Measurements from ENCODE around the gene FRMD5.

The FRMD5 gene

GRCh38 chr15:43887901-43888300 is 307.2 kb downstream of the FRMD5 start:
- H3K9me3 ChIP-seq (ENCODE audit: control insufficient read depth, low read length): no peaks in the 10 kb centered on the region
- no peaks in the 10 kb centered on the region for H3K4me1 ChIP-seq (ENCODE audit: control insufficient read depth, insufficient read depth, low read length)
- H3K4me3 ChIP-seq (ENCODE audit: low read length): no peak overlapping the region
- H3K36me3 ChIP-seq (ENCODE audit: control insufficient read depth, insufficient read depth, low read length, severe bottlenecking): no peaks in the 10 kb centered on the region
- no peak overlapping the region for H3K9ac ChIP-seq (ENCODE audit: low read length)
- H3K27me3 ChIP-seq (replicated peaks; ENCODE audit: control insufficient read depth, insufficient read depth, low read length): no peaks in the 10 kb centered on the region
- no peak for DNase-seq (ENCODE audit: low read depth)

GRCh38 chr15:43886558-43886957 is 308.5 kb downstream of the FRMD5 start:
- Histone ChIP-seq H3K9me3 (ENCODE audit: control insufficient read depth, low read length) (no peaks in the 10 kb centered on the region), H3K36me3 (ENCODE audit: control insufficient read depth, insufficient read depth, low read length, severe bottlenecking) (no peaks in the 10 kb centered on the region), H3K9ac (ENCODE audit: low read length) (no peak overlapping the region), H3K4me3 (ENCODE audit: low read length) (no peak overlapping the region), H3K4me1 (ENCODE audit: control insufficient read depth, insufficient read depth, low read length) (no peaks in the 10 kb centered on the region), H3K27me3 (replicated peaks; ENCODE audit: control insufficient read depth, insufficient read depth, low read length) (no peaks in the 10 kb centered on the region)
- no peak for DNase-seq (ENCODE audit: low read depth)

- peaks cover 24% of the 10 kb centered on the region for H3K4me1 ChIP-seq (ENCODE audit: control insufficient read depth, insufficient read depth, low read length)
- no peaks in the 10 kb centered on the region for H3K36me3 ChIP-seq (ENCODE audit: control insufficient read depth, insufficient read depth, low read length, severe bottlenecking)
- H3K27me3 ChIP-seq (replicated peaks; ENCODE audit: control insufficient read depth, insufficient read depth, low read length): no peaks in the 10 kb centered on the region
- DNase-seq (ENCODE audit: low read depth): no peak
- no peaks in the 10 kb centered on the region for H3K9me3 ChIP-seq (ENCODE audit: control insufficient read depth, low read length)
- no peak overlapping the region for H3K9ac ChIP-seq (ENCODE audit: low read length)
- H3K4me3 ChIP-seq (ENCODE audit: low read length): no peak overlapping the region
Measured at GRCh38 chr15:43883571-43883970, 311.5 kb downstream of the FRMD5 start.

GRCh38 chr15:43881944-43882343 is 313.1 kb downstream of the FRMD5 start:
- no peak for DNase-seq (ENCODE audit: low read depth)

GRCh38 chr15:43881245-43881644 is 313.8 kb downstream of the FRMD5 start:
- no peak for DNase-seq (ENCODE audit: low read depth)
- Histone ChIP-seq H3K4me3 (ENCODE audit: low read length) (no peak overlapping the region), H3K36me3 (ENCODE audit: control insufficient read depth, insufficient read depth, low read length, severe bottlenecking) (no peaks in the 10 kb centered on the region), H3K9me3 (ENCODE audit: control insufficient read depth, low read length) (no peaks in the 10 kb centered on the region), H3K27me3 (replicated peaks; ENCODE audit: control insufficient read depth, insufficient read depth, low read length) (no peaks in the 10 kb centered on the region), H3K9ac (ENCODE audit: low read length) (no peak overlapping the region), H3K4me1 (ENCODE audit: control insufficient read depth, insufficient read depth, low read length) (peaks cover 24% of the 10 kb centered on the region)

More at GRCh38 chr15:43881944-43882343, 313.1 kb downstream of the FRMD5 start:
- no peaks in the 10 kb centered on the region for H3K9me3 ChIP-seq (ENCODE audit: control insufficient read depth, low read length)
- no peak overlapping the region for H3K9ac ChIP-seq (ENCODE audit: low read length)
- no peak overlapping the region for H3K4me3 ChIP-seq (ENCODE audit: low read length)
- no peaks in the 10 kb centered on the region for H3K27me3 ChIP-seq (replicated peaks; ENCODE audit: control insufficient read depth, insufficient read depth, low read length)
- no peaks in the 10 kb centered on the region for H3K36me3 ChIP-seq (ENCODE audit: control insufficient read depth, insufficient read depth, low read length, severe bottlenecking)
- H3K4me1 ChIP-seq (ENCODE audit: control insufficient read depth, insufficient read depth, low read length): peaks cover 24% of the 10 kb centered on the region

GRCh38 chr15:43880406-43881194 is 314.5 kb downstream of the FRMD5 start:
- no peak for DNase-seq (ENCODE audit: low read depth)
- no peaks in the 10 kb centered on the region for H3K9me3 ChIP-seq (ENCODE audit: control insufficient read depth, low read length)
- H3K4me1 ChIP-seq (ENCODE audit: control insufficient read depth, insufficient read depth, low read length): peaks cover 24% of the 10 kb centered on the region
- no peak overlapping the region for H3K9ac ChIP-seq (ENCODE audit: low read length)
- no peaks in the 10 kb centered on the region for H3K36me3 ChIP-seq (ENCODE audit: control insufficient read depth, insufficient read depth, low read length, severe bottlenecking)
- H3K4me3 ChIP-seq (ENCODE audit: low read length): no peak overlapping the region
- no peaks in the 10 kb centered on the region for H3K27me3 ChIP-seq (replicated peaks; ENCODE audit: control insufficient read depth, insufficient read depth, low read length)

GRCh38 chr15:43879386-43880355 is 315.4 kb downstream of the FRMD5 start:
- H3K36me3 ChIP-seq (ENCODE audit: control insufficient read depth, insufficient read depth, low read length, severe bottlenecking): no peaks in the 10 kb centered on the region
- peaks cover 24% of the 10 kb centered on the region for H3K4me1 ChIP-seq (ENCODE audit: control insufficient read depth, insufficient read depth, low read length)
- H3K9me3 ChIP-seq (ENCODE audit: control insufficient read depth, low read length): no peaks in the 10 kb centered on the region
- no peaks in the 10 kb centered on the region for H3K27me3 ChIP-seq (replicated peaks; ENCODE audit: control insufficient read depth, insufficient read depth, low read length)
- DNase-seq (ENCODE audit: low read depth): no peak
- no peak overlapping the region for H3K4me3 ChIP-seq (ENCODE audit: low read length)
- H3K9ac ChIP-seq (ENCODE audit: low read length): no peak overlapping the region

GRCh38 chr15:43878446-43878845 is 316.6 kb downstream of the FRMD5 start:
- peaks cover 24% of the 10 kb centered on the region for H3K4me1 ChIP-seq (ENCODE audit: control insufficient read depth, insufficient read depth, low read length)

GRCh38 chr15:43877371-43877770 is 317.7 kb downstream of the FRMD5 start:
- Histone ChIP-seq H3K36me3 (ENCODE audit: control insufficient read depth, insufficient read depth, low read length, severe bottlenecking) (no peaks in the 10 kb centered on the region), H3K4me3 (ENCODE audit: low read length) (no peak overlapping the region), H3K9ac (ENCODE audit: low read length) (no peak overlapping the region), H3K4me1 (ENCODE audit: control insufficient read depth, insufficient read depth, low read length) (peaks cover 24% of the 10 kb centered on the region), H3K27me3 (replicated peaks; ENCODE audit: control insufficient read depth, insufficient read depth, low read length) (no peaks in the 10 kb centered on the region), H3K9me3 (ENCODE audit: control insufficient read depth, low read length) (no peaks in the 10 kb centered on the region)
- no peak for DNase-seq (ENCODE audit: low read depth)

More at GRCh38 chr15:43878446-43878845, 316.6 kb downstream of the FRMD5 start:
- no peak overlapping the region for H3K4me3 ChIP-seq (ENCODE audit: low read length)
- no peak for DNase-seq (ENCODE audit: low read depth)
- no peaks in the 10 kb centered on the region for H3K27me3 ChIP-seq (replicated peaks; ENCODE audit: control insufficient read depth, insufficient read depth, low read length)
- no peak overlapping the region for H3K9ac ChIP-seq (ENCODE audit: low read length)
- H3K9me3 ChIP-seq (ENCODE audit: control insufficient read depth, low read length): no peaks in the 10 kb centered on the region
- H3K36me3 ChIP-seq (ENCODE audit: control insufficient read depth, insufficient read depth, low read length, severe bottlenecking): no peaks in the 10 kb centered on the region

- no peaks in the 10 kb centered on the region for H3K27me3 ChIP-seq (replicated peaks; ENCODE audit: control insufficient read depth, insufficient read depth, low read length)
- H3K4me3 ChIP-seq (ENCODE audit: low read length): no peak overlapping the region
- peaks cover 24% of the 10 kb centered on the region for H3K4me1 ChIP-seq (ENCODE audit: control insufficient read depth, insufficient read depth, low read length)
- H3K9me3 ChIP-seq (ENCODE audit: control insufficient read depth, low read length): no peaks in the 10 kb centered on the region
- no peaks in the 10 kb centered on the region for H3K36me3 ChIP-seq (ENCODE audit: control insufficient read depth, insufficient read depth, low read length, severe bottlenecking)
- no peak for DNase-seq (ENCODE audit: low read depth)
- no peak overlapping the region for H3K9ac ChIP-seq (ENCODE audit: low read length)
Measured at GRCh38 chr15:43876872-43877271, 318.2 kb downstream of the FRMD5 start.

GRCh38 chr15:43873651-43874050 is 321.4 kb downstream of the FRMD5 start:
- Histone ChIP-seq H3K9me3 (ENCODE audit: control insufficient read depth, low read length) (no peaks in the 10 kb centered on the region), H3K9ac (ENCODE audit: low read length) (no peak overlapping the region), H3K27me3 (replicated peaks; ENCODE audit: control insufficient read depth, insufficient read depth, low read length) (no peaks in the 10 kb centered on the region), H3K4me3 (ENCODE audit: low read length) (no peak overlapping the region), H3K4me1 (ENCODE audit: control insufficient read depth, insufficient read depth, low read length) (peaks cover 4% of the 10 kb centered on the region), H3K36me3 (ENCODE audit: control insufficient read depth, insufficient read depth, low read length, severe bottlenecking) (no peaks in the 10 kb centered on the region)
- no peak for DNase-seq (ENCODE audit: low read depth)

Measured in adipocyte (in vitro differentiated cells).